ENCODE results near the gene TPPP2.

DNA sequence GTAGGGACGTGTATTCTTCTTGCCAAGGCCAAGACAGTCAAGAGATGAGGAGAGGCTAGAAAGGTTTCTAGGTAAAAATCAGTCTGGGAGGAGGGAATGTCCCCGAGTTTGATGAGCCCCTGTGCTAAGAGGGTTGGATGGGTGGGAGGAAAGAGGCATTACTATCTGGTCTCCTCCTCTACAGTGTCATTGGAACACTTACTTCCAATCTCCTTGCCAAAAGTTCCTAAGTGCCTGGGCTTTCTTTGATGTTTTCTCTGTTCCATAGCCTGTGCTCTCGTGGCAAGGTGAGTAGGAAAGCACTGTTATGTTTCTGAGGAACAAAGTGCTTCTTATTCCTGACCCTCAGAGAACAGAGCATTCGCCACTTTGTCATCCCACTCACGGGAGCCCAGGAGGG lies 4.7 kb downstream of the TPPP2 start, which contains the start of gene RNASE13:
- TF ChIP-seq, protein P1, sequence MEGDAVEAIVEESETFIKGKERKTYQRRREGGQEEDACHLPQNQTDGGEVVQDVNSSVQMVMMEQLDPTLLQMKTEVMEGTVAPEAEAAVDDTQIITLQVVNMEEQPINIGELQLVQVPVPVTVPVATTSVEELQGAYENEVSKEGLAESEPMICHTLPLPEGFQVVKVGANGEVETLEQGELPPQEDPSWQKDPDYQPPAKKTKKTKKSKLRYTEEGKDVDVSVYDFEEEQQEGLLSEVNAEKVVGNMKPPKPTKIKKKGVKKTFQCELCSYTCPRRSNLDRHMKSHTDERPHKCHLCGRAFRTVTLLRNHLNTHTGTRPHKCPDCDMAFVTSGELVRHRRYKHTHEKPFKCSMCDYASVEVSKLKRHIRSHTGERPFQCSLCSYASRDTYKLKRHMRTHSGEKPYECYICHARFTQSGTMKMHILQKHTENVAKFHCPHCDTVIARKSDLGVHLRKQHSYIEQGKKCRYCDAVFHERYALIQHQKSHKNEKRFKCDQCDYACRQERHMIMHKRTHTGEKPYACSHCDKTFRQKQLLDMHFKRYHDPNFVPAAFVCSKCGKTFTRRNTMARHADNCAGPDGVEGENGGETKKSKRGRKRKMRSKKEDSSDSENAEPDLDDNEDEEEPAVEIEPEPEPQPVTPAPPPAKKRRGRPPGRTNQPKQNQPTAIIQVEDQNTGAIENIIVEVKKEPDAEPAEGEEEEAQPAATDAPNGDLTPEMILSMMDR (IDR thresholded peaks at IDR 0.05) = no peak
- no peak for TF ChIP-seq CREB1 (CRISPR knock-in tag; IDR thresholded peaks at IDR 0.05)
- no peak for TF ChIP-seq NFE2L1 (CRISPR knock-in tag; IDR thresholded peaks at IDR 0.05)
- TF ChIP-seq, protein P2, sequence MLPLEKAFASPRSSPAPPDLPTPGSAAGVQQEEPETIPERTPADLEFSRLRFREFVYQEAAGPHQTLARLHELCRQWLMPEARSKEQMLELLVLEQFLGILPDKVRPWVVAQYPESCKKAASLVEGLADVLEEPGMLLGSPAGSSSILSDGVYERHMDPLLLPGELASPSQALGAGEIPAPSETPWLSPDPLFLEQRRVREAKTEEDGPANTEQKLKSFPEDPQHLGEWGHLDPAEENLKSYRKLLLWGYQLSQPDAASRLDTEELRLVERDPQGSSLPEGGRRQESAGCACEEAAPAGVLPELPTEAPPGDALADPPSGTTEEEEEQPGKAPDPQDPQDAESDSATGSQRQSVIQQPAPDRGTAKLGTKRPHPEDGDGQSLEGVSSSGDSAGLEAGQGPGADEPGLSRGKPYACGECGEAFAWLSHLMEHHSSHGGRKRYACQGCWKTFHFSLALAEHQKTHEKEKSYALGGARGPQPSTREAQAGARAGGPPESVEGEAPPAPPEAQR (CRISPR knock-in tag; IDR thresholded peaks at IDR 0.05) = no peak
